ENCODE results near the gene PLEKHG4.

Gene PLEKHG4

GRCh38 chr16:67236563-67237395, 42.6 kb upstream of the PLEKHG4 start:
- no peak overlapping the region for H3K4me3 ChIP-seq (ENCODE audit: low read length)
- DNase-seq (ENCODE audit: low read depth) = no peak
- no peak for TF ChIP-seq CTCF (conservative IDR thresholded peaks at IDR 0.05; ENCODE audit: low read depth, low read length)

GRCh38 chr16:67237396-67238277, 41.7 kb upstream of the PLEKHG4 start:
- no peak for TF ChIP-seq CTCF (conservative IDR thresholded peaks at IDR 0.05; ENCODE audit: low read depth, low read length)
- DNase-seq (ENCODE audit: low read depth) = no peak
- H3K4me3 ChIP-seq (ENCODE audit: low read length) = no peak overlapping the region

GRCh38 chr16:67238278-67238575, 41.1 kb upstream of the PLEKHG4 start:
- no peak overlapping the region for H3K4me3 ChIP-seq (ENCODE audit: low read length)
- no peak for DNase-seq (ENCODE audit: low read depth)
- no peak for TF ChIP-seq CTCF (conservative IDR thresholded peaks at IDR 0.05; ENCODE audit: low read depth, low read length)

DNA sequence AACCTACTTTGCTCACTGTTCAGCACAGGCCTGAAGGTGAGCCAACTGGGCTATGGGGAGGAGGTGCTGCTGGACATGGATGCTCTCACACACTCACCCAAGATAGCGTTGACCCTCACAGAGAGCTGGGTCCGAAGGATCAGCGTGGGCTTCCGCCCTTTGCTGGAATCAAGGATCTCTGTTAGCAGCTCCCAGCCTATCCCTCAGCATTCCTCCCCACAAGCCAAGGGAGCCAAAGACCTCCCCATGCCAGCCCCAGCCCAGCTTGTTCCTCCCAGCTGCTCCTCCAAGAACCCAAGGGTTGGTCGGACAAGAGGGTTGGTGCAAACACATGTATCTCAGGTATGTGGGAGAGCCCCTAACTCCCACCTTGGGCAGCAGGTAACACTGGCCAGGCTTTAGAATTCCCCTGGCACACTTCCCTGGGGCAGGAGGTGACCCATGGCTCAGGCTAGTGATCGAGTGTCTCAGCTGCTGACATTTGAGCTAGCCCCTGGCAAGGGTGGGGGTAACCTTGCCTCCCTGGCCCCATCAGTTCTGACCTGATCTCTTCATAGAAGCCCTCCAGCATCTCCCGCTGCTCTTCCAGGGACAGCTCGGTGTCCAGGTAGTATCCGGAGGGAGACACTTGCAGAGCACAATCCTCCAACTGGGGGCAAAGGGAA, 40.4 kb upstream of the PLEKHG4 start:
- no peak overlapping the region for H3K4me3 ChIP-seq (ENCODE audit: low read length)
- no peak for TF ChIP-seq CTCF (conservative IDR thresholded peaks at IDR 0.05; ENCODE audit: low read depth, low read length)
- no peak for DNase-seq (ENCODE audit: low read depth)

DNA sequence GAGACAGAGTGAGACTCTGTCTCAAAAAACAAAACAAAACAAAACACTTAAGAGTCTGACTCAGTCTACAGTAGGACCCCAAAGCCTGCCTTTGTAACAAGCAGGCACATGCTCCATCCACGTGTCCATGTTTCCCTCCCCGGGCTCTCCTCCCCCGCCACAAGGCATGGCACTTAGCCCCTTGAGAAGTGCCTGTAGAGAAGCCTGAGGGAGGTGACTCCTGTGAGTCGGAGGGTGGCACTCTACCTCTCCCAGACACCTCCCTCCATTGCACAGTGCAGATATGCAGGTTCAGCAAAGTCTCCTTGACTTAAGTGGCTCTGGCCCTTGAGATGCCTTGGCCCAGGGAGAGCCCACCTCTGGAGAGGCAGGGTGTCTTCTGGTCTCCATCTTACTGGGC, 38.8 kb upstream of the PLEKHG4 start:
- no peak for TF ChIP-seq CTCF (conservative IDR thresholded peaks at IDR 0.05; ENCODE audit: low read depth, low read length)
- H3K4me3 ChIP-seq (ENCODE audit: low read length) = no peak overlapping the region
- no peak for DNase-seq (ENCODE audit: low read depth)

GRCh38 chr16:67241008-67241900, 38.1 kb upstream of the PLEKHG4 start:
- H3K4me3 ChIP-seq (ENCODE audit: low read length) = no peak overlapping the region
- TF ChIP-seq CTCF (conservative IDR thresholded peaks at IDR 0.05; ENCODE audit: low read depth, low read length) = no peak
- no peak for DNase-seq (ENCODE audit: low read depth)
